Measurements from ENCODE around the gene HIBCH.

The HIBCH gene

DNA sequence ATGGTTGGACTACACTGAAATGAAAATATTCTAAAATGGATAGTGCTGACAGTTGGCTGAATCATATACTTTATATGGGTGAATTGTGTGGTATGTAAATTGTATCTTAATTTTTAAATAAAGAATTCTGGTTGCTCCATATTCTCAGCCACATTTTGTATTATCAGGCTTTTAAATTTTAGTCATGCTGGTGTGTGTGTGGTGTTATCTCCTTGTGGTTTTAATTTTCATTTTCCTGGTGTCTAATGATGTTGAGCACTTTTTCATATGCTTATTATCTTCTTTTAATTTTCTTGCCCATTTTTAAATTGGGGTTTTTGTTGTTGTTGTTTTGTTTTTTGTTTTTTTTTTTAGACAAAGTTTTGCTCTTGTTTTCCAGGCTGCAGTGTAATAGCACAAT lies 3.8 kb upstream of the HIBCH start:
- H3K9me2 ChIP-seq (ENCODE audit: low read depth, low read length): no peaks in the 10 kb centered on the region
- no peaks in the 10 kb centered on the region for H3K79me2 ChIP-seq (ENCODE audit: insufficient read depth, low read length)
- peaks cover 17% of the 10 kb centered on the region for H3K4me1 ChIP-seq (ENCODE audit: insufficient read depth, low read length, severe bottlenecking)
- H3K4me3 ChIP-seq (ENCODE audit: low read depth, low read length, poor library complexity, severe bottlenecking): no peak overlapping the region
- H3K27ac ChIP-seq (ENCODE audit: low read depth, low read length, poor library complexity, severe bottlenecking): no peak overlapping the region
- no peak overlapping the region for H3K9ac ChIP-seq (ENCODE audit: low read length)
- no peaks in the 10 kb centered on the region for H3K36me3 ChIP-seq (ENCODE audit: insufficient read depth, low read length)
- no peaks in the 10 kb centered on the region for H4K20me1 ChIP-seq (ENCODE audit: insufficient read depth, low read length)
- H3K9me3 ChIP-seq (ENCODE audit: low read length): no peaks in the 10 kb centered on the region
- no peak overlapping the region for H2AFZ ChIP-seq (ENCODE audit: low read length)
- TF ChIP-seq, protein P1, sequence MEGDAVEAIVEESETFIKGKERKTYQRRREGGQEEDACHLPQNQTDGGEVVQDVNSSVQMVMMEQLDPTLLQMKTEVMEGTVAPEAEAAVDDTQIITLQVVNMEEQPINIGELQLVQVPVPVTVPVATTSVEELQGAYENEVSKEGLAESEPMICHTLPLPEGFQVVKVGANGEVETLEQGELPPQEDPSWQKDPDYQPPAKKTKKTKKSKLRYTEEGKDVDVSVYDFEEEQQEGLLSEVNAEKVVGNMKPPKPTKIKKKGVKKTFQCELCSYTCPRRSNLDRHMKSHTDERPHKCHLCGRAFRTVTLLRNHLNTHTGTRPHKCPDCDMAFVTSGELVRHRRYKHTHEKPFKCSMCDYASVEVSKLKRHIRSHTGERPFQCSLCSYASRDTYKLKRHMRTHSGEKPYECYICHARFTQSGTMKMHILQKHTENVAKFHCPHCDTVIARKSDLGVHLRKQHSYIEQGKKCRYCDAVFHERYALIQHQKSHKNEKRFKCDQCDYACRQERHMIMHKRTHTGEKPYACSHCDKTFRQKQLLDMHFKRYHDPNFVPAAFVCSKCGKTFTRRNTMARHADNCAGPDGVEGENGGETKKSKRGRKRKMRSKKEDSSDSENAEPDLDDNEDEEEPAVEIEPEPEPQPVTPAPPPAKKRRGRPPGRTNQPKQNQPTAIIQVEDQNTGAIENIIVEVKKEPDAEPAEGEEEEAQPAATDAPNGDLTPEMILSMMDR (IDR thresholded peaks at IDR 0.05; ENCODE audit: low read length): no peak
- TF ChIP-seq EZH2 (IDR thresholded peaks at IDR 0.05; ENCODE audit: borderline replicate concordance, low read length): no peak
- no peak overlapping the region for H3K4me2 ChIP-seq (ENCODE audit: low read length)
- H3F3A ChIP-seq (ENCODE audit: insufficient read depth, low read length): no peaks in the 10 kb centered on the region
- no peaks in the 10 kb centered on the region for H3K27me3 ChIP-seq (ENCODE audit: insufficient read depth, low read length)

DNA sequence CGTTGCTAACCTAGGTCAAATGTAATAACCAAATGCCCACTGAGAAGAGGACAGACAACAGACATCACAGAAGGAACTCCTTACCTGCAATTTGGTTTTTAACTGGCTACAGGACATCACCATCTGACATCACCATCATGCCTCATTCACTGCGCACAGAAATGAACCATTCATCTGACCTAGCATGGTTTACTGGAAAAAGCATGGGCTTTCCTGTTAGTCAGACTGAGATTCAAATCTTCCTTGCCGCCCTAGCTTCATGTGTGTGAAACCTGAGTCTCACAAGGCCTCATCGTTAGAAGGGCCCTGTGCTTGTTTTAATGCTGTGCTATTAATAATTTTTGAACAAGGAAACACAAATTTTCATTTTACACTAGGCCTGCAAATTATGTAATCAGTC lies 1.1 kb upstream of the HIBCH start:
- Histone ChIP-seq H3K27me3 (ENCODE audit: insufficient read depth, low read length) (no peaks in the 10 kb centered on the region), H3K36me3 (ENCODE audit: insufficient read depth, low read length) (no peaks in the 10 kb centered on the region), H3K79me2 (ENCODE audit: insufficient read depth, low read length) (no peaks in the 10 kb centered on the region), H4K20me1 (ENCODE audit: insufficient read depth, low read length) (no peaks in the 10 kb centered on the region), H3K9me2 (ENCODE audit: low read depth, low read length) (no peaks in the 10 kb centered on the region), H3K4me2 (ENCODE audit: low read length) (peak overlapping the region; percentile 75), H3F3A (ENCODE audit: insufficient read depth, low read length) (no peaks in the 10 kb centered on the region), H3K4me1 (ENCODE audit: insufficient read depth, low read length, severe bottlenecking) (peaks cover 39% of the 10 kb centered on the region), H2AFZ (ENCODE audit: low read length) (no peak overlapping the region; the same call in 1 of the 2 replicates), H3K27ac (ENCODE audit: low read depth, low read length, poor library complexity, severe bottlenecking) (no peak overlapping the region), H3K9ac (ENCODE audit: low read length) (no peak overlapping the region; the same call in 1 of the 2 replicates), H3K4me3 (ENCODE audit: low read depth, low read length, poor library complexity, severe bottlenecking) (peak overlapping the region; percentile 70), H3K9me3 (ENCODE audit: low read length) (no peaks in the 10 kb centered on the region)
- TF ChIP-seq EZH2 (IDR thresholded peaks at IDR 0.05; ENCODE audit: borderline replicate concordance, low read length): no peak
- TF ChIP-seq, protein P1 (IDR thresholded peaks at IDR 0.05; ENCODE audit: low read length): no peak

DNA sequence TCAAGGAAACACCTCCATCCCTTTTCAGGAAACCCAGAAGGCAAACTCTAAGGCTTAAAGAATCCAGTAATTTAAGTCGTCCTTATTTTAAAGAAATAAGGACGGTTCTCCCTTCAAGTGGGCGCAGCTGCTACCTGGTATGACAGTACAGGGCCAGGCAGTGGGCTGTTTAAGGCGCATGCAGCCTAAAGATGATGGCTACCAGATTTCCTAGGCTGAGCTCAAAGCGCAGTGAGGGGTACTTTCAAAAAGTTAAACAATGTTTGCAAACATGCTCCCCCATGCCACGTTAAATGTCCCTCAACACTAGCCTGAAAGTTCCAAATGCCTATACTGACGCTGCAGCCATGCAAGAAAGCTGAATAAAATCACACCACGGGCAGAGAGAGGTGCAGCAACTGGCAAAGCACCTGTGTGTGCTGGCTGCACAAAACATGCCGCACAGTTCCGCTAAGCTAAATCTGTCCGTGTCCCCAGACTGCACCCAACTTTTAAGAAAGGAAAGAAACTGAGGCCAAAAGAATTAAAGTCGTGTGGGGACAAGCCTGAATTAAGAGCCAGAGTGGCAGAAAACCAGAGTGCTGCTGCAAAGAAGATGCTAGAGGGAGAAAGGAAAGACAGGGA lies 583 bp downstream of the HIBCH start:
- peak overlapping the region; percentile 69 for H3K9ac ChIP-seq (ENCODE audit: low read length)
- no peaks in the 10 kb centered on the region for H3K9me3 ChIP-seq (ENCODE audit: low read length)
- H3K4me2 ChIP-seq (ENCODE audit: low read length): peak overlapping the region; percentile 75
- TF ChIP-seq, protein P1 (IDR thresholded peaks at IDR 0.05; ENCODE audit: low read length): no peak
- TF ChIP-seq EZH2 (IDR thresholded peaks at IDR 0.05; ENCODE audit: borderline replicate concordance, low read length): no peak
- H3K9me2 ChIP-seq (ENCODE audit: low read depth, low read length): no peaks in the 10 kb centered on the region
- no peaks in the 10 kb centered on the region for H3F3A ChIP-seq (ENCODE audit: insufficient read depth, low read length)
- H3K36me3 ChIP-seq (ENCODE audit: insufficient read depth, low read length): no peaks in the 10 kb centered on the region
- H4K20me1 ChIP-seq (ENCODE audit: insufficient read depth, low read length): no peaks in the 10 kb centered on the region
- H3K4me3 ChIP-seq (ENCODE audit: low read depth, low read length, poor library complexity, severe bottlenecking): peak overlapping the region; percentile 70
- no peak overlapping the region for H2AFZ ChIP-seq (ENCODE audit: low read length)
- peaks cover 48% of the 10 kb centered on the region for H3K4me1 ChIP-seq (ENCODE audit: insufficient read depth, low read length, severe bottlenecking)
- no peaks in the 10 kb centered on the region for H3K27me3 ChIP-seq (ENCODE audit: insufficient read depth, low read length)
- no peaks in the 10 kb centered on the region for H3K79me2 ChIP-seq (ENCODE audit: insufficient read depth, low read length)
- H3K27ac ChIP-seq (ENCODE audit: low read depth, low read length, poor library complexity, severe bottlenecking): peak overlapping the region; percentile 67
